Stimulated activated CD8-positive, alpha-beta memory T cell treated with anti-CD3 and anti-CD28 coated beads, Interleukin-4, amount 100 ng/mL, for 1 hour (primary cell): Measurements from ENCODE around the gene LMNB1.
"Not testable (repeated sequence)": the region's sequence is repeated elsewhere in the genome, so short reads cannot be mapped to it uniquely, and the experiment has no call there.

Source experiments
- DNase-seq, 2 donors: peaks; one replicate each; pipeline ENCODE4 v3.0.0-alpha.2; 2020; ENCODE audit warnings: low read depth in 2 of 2, low spot score in 1 of 2

Gene LMNB1

GRCh38 chr5:126853541-126854307, 76.8 kb downstream of the LMNB1 start:
- DNase-seq, result not testable (repeated sequence)

GRCh38 chr5:126854526-126855110, 77.7 kb downstream of the LMNB1 start:
- DNase-seq, result no peak

GRCh38 chr5:126855266-126855665, 78.3 kb downstream of the LMNB1 start:
- no peak for DNase-seq

GRCh38 chr5:126857472-126858410, 80.8 kb downstream of the LMNB1 start:
- DNase-seq, result no peak

- no peak for DNase-seq
These were observed 81.5 kb downstream of the LMNB1 start for GRCh38 chr5:126858441-126858840.

- DNase-seq, result no peak
These were observed 86.5 kb downstream of the LMNB1 start for GRCh38 chr5:126863402-126863801.

- DNase-seq, result no peak
These were observed 87.2 kb downstream of the LMNB1 start for GRCh38 chr5:126864042-126864688.

GRCh38 chr5:126865299-126865698, 88.4 kb downstream of the LMNB1 start:
- DNase-seq, result no peak

- DNase-seq, result no peak
These were observed 90.1 kb downstream of the LMNB1 start for GRCh38 chr5:126866851-126867636.

GRCh38 chr5:126868338-126869004, 91.5 kb downstream of the LMNB1 start:
- DNase-seq, result no peak

- DNase-seq, result no peak
These were observed 92.1 kb downstream of the LMNB1 start for GRCh38 chr5:126869005-126869451.

- no peak for DNase-seq
These were observed 94.5 kb downstream of the LMNB1 start for GRCh38 chr5:126871441-126871840.

- no peak for DNase-seq
These were observed 95.8 kb downstream of the LMNB1 start for GRCh38 chr5:126872561-126873354.

GRCh38 chr5:126875303-126875785, 98.4 kb downstream of the LMNB1 start:
- no peak for DNase-seq

GRCh38 chr5:126877602-126878001, 100.7 kb downstream of the LMNB1 start:
- no peak for DNase-seq

GRCh38 chr5:126878085-126878484, 101.1 kb downstream of the LMNB1 start:
- DNase-seq, result no peak

- DNase-seq, result no peak
These were observed 101.7 kb downstream of the LMNB1 start for GRCh38 chr5:126878634-126879033.

- DNase-seq, result no peak
These were observed 105.1 kb downstream of the LMNB1 start for GRCh38 chr5:126881821-126882600.
